Measurements from ENCODE around the gene HSPA9. TPM values are rescaled to one million over a fixed set of nuclear protein-coding genes. Genes with fewer than 3 reads are reported as not detected.

The HSPA9 gene
- total and polyA plus RNA-seq, 2 of the 8 experiments (the other 6 are each of a cell fraction or from before 2014, with no cell fraction given), result 191 to 395 TPM

DNA sequence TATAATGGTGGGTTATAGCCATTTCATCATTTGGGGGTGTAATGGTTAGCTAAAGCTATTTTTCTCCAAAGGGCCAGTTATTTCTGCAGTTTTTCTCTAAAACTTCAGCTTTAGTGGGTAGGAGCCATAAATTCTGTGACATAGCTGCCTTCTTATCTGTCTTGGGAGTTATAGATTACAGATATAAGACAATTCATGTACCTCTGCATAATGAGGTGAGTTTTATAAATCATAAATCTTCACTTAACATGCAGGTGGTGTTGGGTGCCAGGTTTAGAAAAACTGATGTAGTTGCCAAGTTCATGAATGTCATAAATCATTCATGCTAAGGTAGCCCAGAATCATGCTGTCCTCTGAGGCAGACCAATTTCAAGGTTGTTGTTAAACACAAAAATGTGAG is 10.0 kb upstream of the HSPA9 start:
- H3K4me1 ChIP-seq (replicated peaks in 1 of 4; ENCODE audit: control insufficient read depth in 3 of 4, insufficient read depth in 4 of 4, low read length in 3 of 4), result no peaks in the 10 kb centered on the region
- CTCF ChIA-PET (ENCODE audit: partially characterized antibody), result interaction anchor here (1.0 to 3.4 kb wide), 5 partner anchors 9 to 205 kb away, joined by 4 to 29 read pairs (median 6); partner anchors contain the start of gene HSPA9
- no peak overlapping the region for H4K91ac ChIP-seq (replicated peaks; ENCODE audit: insufficient read length, low read length)
- POLR2A ChIA-PET (ENCODE audit: partially characterized antibody), result interaction anchor here (1.0 to 6.7 kb wide), 2 partner anchors 10 to 16 kb away, joined by 5 to 56 read pairs; partner anchors contain the start of gene HSPA9
- no peaks in the 10 kb centered on the region for H3K79me1 ChIP-seq (ENCODE audit: low read depth, low read length)
- FAIRE-seq (no peak), DNase-seq (ENCODE audit: low read depth in 1 of 2, low spot score in 2 of 2) (no peak)
- H2BK5ac ChIP-seq (ENCODE audit: low read depth, low read length), result no peak overlapping the region
- H2AFZ ChIP-seq (ENCODE audit: low read length), result no peak overlapping the region
- H3K56ac ChIP-seq (replicated peaks; ENCODE audit: insufficient read length, low read depth, low read length), result no peak overlapping the region
- H2BK15ac ChIP-seq (ENCODE audit: low read length), result no peak overlapping the region
- no peaks in the 10 kb centered on the region for H3K9me3 ChIP-seq (ENCODE audit: insufficient read depth in 2 of 2, low read depth in 1 of 2, low read length in 1 of 2)
- H3K4me3 ChIP-seq (ENCODE audit: extremely low read depth in 1 of 4, insufficient read depth in 2 of 4, low read depth in 3 of 4, low read length in 4 of 4), result no peak overlapping the region
- no peak overlapping the region for H3K18ac ChIP-seq (ENCODE audit: extremely low read depth, low read length)
- H3K14ac ChIP-seq (ENCODE audit: insufficient read length), result no peak overlapping the region
- H3K9ac ChIP-seq (replicated peaks in 1 of 4; ENCODE audit: extremely low read depth in 1 of 4, low read depth in 3 of 4, low read length in 3 of 4), result no peak overlapping the region
- H4K8ac ChIP-seq (ENCODE audit: extremely low read depth, insufficient read depth, low read length), result no peak overlapping the region
- TF ChIP-seq PHF8 (conservative IDR thresholded peaks at IDR 0.05; ENCODE audit: low read depth, low read length) (no peak), POLR2AphosphoS5 (IDR thresholded peaks at IDR 0.05; ENCODE audit: low read depth, low read length) (no peak), CBX8 (IDR thresholded peaks at IDR 0.05; ENCODE audit: borderline replicate concordance, low read depth, low read length) (no peak), TAF1 (IDR thresholded peaks at IDR 0.05; ENCODE audit: low read depth, low read length) (no peak), SIX5 (IDR thresholded peaks at IDR 0.05; ENCODE audit: low read depth, low read length) (no peak), HDAC6 (IDR thresholded peaks at IDR 0.05; ENCODE audit: low read depth, low read length) (no peak), GTF2F1 (IDR thresholded peaks at IDR 0.05; ENCODE audit: borderline replicate concordance, low read depth, low read length) (no peak), CEBPB (IDR thresholded peaks at IDR 0.05; ENCODE audit: low read depth, low read length) (no peak), RAD21 (IDR thresholded peaks at IDR 0.05 in 1 of 2, conservative IDR thresholded peaks at IDR 0.05 in 1 of 2; ENCODE audit: low read depth in 2 of 2, low read length in 2 of 2) (no peak)
- H3K27ac ChIP-seq (ENCODE audit: low read depth, low read length), result no peak overlapping the region
- no peak overlapping the region for H2AK5ac ChIP-seq (ENCODE audit: low read depth, low read length)
- no peaks in the 10 kb centered on the region for H4K20me1 ChIP-seq (replicated peaks in 1 of 2; ENCODE audit: control insufficient read depth in 1 of 2, insufficient read depth in 2 of 2, low read length in 2 of 2)
- no peak overlapping the region for H4K5ac ChIP-seq (ENCODE audit: insufficient read length, low read depth, low read length)
- no peak overlapping the region for H2BK20ac ChIP-seq (ENCODE audit: low read length)
- H3K23ac ChIP-seq (ENCODE audit: insufficient read length), result no peak overlapping the region
- no peaks in the 10 kb centered on the region for H3K27me3 ChIP-seq (replicated peaks in 1 of 4; ENCODE audit: control insufficient read depth in 3 of 4, extremely low read depth in 1 of 4, insufficient read depth in 3 of 4, low read length in 3 of 4)
- H3K23me2 ChIP-seq (ENCODE audit: low read depth, low read length), result no peaks in the 10 kb centered on the region
- no peak overlapping the region for H3K4ac ChIP-seq (replicated peaks; ENCODE audit: insufficient read length, low read depth, low read length)
- H3K79me2 ChIP-seq (ENCODE audit: control insufficient read depth in 1 of 2, insufficient read depth in 2 of 2, low read length in 2 of 2), result no peaks in the 10 kb centered on the region
- no peak overlapping the region for H3K4me2 ChIP-seq (ENCODE audit: insufficient read depth in 1 of 2, low read depth in 2 of 2, low read length in 2 of 2)
- H2BK12ac ChIP-seq (ENCODE audit: low read depth, low read length), result no peak overlapping the region
- H2BK120ac ChIP-seq (replicated peaks; ENCODE audit: low read depth, low read length), result no peak overlapping the region
- H3K36me3 ChIP-seq (ENCODE audit: control insufficient read depth in 2 of 4, insufficient read depth in 4 of 4, low read length in 3 of 4), result no peaks in the 10 kb centered on the region
